Putamen (tissue), 1 donor: ENCODE results near the gene TCP11.
"Not testable (repeated sequence)": the region's sequence is repeated elsewhere in the genome, so short reads cannot be mapped to it uniquely, and the experiment has no call there.

Experiments used
- DNase-seq: peaks from one replicate; pipeline ENCODE4 v3.0.0-alpha.2; 2016; ENCODE audit warnings: low spot score

The TCP11 gene

DNA sequence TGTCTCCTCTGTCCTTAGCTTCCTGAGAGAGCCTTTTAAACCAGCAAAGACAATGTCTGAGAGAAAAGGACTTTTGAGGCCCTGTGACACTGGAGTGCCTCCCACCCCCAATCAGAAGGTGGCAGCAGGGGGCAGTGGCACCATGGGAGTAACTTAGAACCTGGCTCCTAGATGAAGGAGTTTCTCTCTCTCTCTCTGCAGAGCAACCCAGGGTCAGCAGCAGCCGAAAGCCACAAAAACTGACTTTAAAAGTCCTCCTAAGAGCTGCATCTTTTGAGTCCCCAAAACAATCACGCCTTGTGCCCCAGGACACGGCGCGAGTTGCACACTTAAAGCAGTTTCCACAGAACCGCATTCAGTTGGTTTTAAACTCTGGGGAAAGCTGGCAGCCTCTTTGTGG is 5.3 kb upstream of the TCP11 start:
- peak; percentile 56 for DNase-seq

DNA sequence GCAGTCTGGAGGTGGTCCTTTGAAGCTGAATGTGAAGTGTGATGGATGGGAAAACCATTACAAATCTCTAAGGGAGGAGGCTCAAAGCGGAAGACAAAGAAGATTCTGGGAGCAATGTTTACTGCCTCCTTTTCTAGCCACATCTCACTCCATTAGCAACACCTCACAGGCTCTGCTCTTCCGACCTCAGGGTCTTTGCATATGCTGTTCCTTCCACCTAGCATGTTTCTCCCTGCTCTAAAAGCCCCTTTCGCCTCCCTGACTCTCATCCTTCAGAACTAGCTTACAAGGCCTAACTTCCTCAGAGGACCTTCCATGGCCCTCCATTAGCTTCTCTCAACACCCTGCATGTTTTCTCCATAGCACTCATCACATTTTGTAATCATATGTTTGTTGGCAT is 4.6 kb upstream of the TCP11 start:
- no peak for DNase-seq

- no peak for DNase-seq
These were observed 1.7 kb upstream of the TCP11 start for GRCh38 chr6:35142588-35143569.

- no peak for DNase-seq
These were observed 516 bp downstream of the TCP11 start for GRCh38 chr6:35140639-35141006.

DNA sequence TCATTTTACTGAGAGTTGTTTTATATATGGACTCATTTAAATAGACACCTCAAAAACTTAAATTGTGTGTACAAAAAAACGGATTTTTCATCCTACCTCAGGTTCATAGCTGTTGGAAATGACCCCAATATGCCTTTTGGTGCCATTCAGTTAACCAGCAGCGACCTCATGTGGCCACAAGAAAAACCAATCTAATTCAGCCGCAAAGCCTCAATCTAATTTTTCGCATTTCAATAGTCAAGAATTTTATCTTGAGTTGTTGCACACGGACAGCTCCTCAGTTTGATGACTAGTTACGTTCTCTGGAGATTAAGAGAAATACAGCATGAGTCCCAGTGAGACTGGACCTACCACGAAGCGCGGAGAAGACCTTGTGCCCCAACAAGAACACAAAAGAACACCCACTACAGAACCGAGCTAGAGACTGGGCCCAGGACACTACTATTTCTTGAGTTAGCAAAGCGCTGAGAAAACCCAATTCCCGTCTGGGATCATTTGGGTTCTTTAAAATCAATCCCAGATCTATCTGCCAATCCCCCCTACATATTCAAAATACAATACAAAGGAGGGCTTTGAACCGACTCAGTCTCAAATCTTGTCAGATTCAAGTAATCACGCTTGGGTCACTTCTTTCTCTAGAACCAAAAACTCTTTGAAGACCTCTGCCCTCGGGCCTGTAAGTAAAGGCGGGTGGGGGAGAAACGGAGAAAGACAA is 1.1 kb downstream of the TCP11 start:
- DNase-seq = peak; percentile 71

- no peak for DNase-seq
These were observed 1.7 kb downstream of the TCP11 start for GRCh38 chr6:35139470-35139869.

- DNase-seq = not testable (repeated sequence)
These were observed 2.9 kb downstream of the TCP11 start for GRCh38 chr6:35138191-35138590.

DNA sequence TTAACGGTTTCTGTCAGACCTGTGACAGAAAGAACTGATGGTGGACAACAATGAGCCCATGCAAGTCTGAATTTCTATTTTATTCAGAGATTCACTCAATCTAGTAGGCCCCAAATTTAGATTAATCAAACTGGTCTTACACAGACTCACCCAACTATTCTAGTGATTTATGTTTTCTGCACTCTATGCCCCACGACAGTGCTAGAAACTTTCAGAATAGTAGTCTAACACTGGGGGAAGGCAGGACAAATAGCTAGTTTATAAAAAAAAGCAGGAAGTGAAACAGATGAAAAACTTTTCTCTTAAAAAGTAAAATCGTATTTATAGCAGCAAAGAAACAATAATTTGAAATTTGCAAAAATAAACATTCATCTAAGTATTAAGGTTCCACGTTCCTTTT is 5.0 kb downstream of the TCP11 start:
- DNase-seq = no peak

DNA sequence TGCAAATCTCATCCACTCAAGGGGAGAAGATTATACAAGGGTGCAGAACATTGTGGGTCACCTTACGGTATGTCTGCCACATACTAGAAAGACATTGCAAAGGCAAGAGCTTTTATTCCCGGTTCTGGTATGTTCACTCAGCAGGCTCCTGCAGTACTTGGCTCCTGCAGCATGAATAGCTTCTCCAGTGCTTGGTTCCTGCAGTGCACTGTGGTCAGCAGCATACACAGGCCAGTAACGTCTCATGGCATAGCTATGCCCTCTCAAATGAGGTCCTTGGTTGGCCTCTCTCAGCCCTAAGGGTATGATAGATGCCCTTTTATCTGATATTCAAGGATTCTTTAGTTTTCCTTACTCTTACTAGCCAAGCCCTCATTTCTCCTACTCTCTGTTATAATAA is 12.6 kb downstream of the TCP11 start:
- no peak for DNase-seq

DNA sequence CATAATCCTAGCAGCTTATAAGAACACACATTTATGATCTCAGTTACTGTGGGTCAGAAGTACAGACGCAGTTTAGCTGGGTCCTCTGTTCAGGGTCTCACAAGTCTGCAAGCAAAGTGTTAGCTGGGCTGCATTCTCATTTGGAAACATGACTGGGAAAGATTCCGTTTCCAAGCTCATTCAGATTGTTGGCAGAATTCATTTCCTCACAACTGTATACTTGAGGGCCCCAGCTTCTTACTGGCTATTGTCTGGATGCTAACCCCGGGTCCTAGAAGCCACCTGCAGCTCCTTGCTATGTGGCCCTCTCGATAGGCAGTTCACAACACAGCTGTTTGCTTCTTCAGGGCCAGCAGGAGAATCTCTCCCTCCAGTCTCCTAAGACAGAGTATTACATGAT is 13.1 kb downstream of the TCP11 start:
- DNase-seq = no peak

- DNase-seq = no peak
These were observed 16.8 kb downstream of the TCP11 start for GRCh38 chr6:35124356-35124755.

DNA sequence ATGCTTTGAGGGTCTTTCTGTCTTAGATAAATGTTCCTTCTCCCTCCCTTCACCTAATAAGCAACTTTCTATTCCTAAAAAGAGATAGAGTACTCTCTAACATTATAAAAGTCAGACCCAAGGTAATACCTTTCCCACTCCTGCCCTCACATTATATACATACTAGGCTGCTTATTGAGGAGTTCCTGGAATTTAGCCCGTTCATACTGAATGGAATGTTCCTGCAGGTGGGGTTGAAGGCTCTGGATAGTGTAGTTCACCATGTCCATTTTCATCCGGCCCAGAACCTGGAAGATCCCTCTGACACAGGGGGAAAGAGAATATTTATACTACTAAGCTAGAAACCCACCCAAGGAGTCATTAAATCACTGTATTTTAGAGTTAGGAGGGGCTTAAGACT is 20.4 kb downstream of the TCP11 start:
- no peak for DNase-seq

DNA sequence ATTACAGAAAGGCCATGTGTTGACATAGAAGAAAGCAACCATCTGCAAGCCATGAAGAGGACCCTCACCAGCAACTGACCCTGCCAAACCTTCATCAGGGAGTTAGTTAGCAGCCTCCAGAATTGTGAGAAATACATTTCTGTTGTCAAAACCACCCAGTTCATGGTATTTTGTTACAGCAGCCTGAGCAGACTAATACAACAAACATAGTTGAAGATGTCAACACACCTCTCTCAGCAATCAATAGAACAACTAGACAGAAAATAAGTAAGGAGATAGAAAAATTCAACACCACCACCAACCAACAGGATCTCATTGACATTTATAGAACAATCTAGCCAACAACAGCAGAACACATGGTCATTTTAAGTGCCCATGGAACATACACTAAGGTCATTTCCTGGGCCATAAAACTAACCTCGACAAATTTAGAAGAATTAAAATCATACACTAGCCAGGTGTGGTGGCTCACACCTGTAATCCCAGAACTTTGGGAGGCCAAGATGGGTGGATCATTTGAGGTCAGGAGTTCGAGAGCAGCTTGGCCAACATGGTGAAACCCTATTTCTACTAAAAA is 32.7 kb downstream of the TCP11 start:
- no peak for DNase-seq

DNA sequence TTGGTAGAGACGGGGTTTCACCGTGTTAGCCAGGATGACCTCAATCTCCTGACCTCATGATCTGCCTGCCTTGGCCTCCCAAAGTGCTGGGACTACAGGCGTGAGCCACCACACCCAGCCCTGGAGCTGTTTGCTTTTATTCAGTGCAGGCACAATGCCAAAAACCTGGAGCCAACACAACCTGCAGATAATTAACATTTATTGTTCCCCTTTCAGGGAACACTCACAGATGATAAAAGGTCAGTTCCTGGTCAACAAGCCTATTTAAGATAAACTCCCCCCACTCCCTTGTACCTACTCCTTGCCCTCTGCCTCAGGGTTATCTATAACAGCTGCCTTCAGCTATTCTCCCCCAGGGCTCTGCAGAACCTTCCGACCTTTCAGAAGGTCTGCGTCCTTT is 33.4 kb downstream of the TCP11 start:
- not testable (repeated sequence) for DNase-seq

DNA sequence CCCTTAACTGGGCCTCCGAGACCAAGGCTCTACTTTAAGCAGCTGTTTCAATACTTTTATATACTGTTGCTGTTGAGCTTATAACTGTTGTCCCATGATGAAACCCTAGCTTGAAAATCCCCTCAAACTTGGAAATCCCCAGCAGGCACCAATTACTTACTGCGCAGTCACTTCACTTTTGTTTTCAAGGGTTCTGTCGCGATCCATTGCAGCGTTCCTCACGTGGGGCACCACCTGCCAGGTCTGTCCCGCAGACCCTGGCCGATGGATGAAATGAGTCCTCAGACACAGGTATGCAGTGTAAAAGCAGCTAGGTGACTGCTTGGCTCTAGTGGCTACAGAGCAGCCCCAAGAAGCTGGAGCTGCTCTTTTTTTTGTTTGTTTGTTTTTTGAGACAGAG is 33.9 kb downstream of the TCP11 start:
- not testable (repeated sequence) for DNase-seq

- DNase-seq = not testable (repeated sequence)
These were observed 35.1 kb downstream of the TCP11 start for GRCh38 chr6:35106061-35106460.

DNA sequence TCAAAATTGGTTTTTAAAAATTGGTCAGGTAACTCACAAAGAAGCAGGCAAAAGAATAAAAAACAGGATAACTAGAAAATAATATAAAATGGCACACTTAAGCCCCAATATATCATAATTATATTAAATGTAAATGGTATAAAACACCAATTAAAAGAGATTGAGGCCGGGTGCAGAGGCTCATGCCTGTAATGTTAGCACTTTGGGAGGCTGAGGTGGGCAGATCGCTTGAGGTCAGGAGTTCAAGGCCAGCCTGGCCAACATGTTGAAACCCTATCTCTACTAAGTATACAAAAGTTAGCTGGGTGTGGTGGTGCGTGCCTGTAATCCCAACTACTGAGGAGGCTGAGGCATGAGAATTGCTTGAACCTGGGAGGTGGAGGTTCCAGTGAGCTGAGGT is 36.1 kb downstream of the TCP11 start:
- no peak for DNase-seq

GRCh38 chr6:35099116-35099515 is 42.0 kb downstream of the TCP11 start:
- DNase-seq = no peak

DNA sequence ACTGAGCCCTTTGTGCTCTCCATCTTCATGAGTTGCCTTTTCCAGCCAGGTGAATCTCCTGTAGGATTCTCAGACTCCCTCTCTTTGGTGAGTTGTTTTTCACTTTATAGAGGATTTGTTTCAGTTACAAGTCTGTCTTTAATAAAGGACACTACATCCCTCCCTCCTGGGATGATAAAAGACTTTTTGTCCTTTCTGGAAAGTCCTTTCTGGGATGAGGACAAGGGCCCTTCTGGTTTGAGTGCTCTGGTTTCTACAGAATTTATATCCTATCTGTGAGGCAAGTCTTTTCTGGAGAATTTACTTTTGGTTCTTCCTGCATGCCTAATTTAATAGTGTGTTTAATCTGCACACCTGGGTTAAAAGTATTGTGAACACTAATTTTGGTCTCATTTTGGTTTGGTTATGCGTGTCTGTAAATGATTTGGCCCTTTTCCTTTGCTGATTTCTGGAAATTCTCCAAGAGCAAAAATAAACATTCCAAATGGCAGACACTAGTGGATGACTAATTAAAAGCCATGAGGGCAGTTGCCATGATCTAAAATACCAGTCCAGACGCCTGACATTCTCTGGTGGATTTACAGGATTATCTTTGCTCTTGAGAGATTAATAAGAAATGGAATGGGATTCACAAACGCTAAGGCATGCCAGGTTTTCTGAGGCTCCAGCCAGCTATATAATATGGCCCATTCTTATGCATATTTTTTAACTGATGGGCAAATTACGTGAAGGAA is 44.8 kb downstream of the TCP11 start:
- no peak for DNase-seq

DNA sequence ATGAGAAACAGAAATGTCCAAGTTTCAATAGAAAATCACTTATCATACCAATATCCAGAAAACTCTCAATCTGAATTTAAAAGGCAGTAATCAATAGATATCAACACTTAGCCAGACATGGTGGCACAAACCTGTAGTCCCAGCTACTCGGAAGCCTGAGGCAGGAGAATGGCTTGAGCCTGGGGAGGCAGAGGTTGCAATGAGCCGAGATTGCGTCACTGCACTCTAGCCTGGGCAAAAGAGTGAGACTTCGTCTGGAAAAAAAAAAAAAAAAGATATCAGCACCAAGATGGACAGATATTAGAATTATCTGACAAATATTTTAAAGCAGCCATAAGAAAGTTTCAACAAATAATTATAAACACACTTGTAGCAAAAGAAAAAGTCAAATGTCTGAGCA is 47.0 kb downstream of the TCP11 start:
- DNase-seq = no peak

DNA sequence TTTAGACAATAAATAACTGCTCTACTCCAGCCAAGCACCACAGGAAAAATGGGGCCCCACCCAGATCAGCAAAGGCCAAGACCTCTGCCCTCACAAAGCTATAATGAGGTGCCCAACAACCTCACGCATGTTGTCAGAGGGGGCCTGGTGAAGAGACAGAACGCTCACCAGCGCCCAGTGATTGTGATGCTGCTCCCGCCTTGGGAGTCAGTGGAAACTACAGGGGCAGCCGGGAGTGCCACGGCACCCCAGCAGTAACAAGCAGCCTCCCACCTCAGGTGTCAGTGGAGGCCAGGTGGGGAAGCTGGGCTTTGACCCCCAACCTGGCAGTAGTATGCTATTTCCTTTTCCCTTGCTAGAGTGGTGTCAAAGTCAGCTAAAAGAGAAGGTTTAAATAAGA is 47.4 kb downstream of the TCP11 start:
- DNase-seq = no peak

DNA sequence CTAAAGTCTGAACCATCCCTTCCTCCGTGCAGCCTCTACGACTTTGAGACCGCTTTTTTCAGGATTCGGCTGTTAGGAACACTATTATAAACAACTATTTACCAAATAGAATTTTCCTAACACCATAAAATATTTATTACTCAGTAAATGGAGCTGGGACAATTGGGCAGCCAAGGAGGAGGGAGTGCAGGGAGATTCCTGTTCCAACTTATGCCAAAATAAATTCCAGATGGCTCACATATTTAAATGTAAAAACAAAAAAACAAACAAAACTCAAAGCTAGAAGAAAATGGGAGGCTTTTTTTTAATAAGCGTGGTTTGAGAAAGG is 48.1 kb downstream of the TCP11 start:
- no peak for DNase-seq
